ENCODE measurements around the gene GPRIN1.

Gene GPRIN1

DNA sequence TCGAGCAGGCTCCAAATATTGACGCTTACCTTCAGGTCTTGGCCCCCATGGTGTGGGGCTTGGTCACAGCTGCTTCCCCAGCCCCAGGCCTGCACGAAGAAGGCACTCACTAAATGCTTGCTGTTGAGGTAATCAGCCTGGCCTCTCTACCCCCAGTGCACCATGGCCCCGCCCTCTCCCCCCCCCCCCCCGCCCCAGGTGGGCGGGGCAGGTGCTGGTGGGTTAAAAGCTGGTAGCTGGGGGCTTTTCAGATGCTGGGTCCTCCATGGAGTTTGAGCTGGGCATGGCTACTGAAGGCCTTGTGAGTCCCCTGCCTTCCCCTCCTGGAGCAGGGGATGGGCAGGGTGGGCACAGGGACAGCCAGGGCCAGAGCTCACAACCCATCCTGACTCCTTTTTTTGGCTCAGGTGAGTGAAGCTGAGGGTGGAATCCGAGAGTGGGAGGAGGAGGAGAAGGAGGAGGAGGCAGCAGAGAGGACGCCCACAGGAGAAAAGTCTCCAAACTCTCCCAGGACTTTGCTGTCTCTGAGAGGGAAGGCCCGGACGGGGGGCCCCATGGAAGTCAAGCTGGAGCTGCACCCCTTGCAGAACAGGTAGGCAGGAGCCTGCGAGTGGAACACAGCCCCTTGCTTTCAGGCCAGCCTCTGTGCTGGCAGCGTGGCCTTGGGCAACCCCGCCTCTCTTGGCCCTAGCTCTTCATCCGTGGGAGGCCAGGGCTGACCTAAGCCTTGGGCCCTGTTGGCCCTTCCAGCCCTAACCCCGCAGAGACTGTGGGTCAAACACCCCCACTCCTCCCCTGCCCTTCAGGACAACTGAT lies 32.9 kb upstream of the GPRIN1 start:
- DNase-seq: no peak

DNA sequence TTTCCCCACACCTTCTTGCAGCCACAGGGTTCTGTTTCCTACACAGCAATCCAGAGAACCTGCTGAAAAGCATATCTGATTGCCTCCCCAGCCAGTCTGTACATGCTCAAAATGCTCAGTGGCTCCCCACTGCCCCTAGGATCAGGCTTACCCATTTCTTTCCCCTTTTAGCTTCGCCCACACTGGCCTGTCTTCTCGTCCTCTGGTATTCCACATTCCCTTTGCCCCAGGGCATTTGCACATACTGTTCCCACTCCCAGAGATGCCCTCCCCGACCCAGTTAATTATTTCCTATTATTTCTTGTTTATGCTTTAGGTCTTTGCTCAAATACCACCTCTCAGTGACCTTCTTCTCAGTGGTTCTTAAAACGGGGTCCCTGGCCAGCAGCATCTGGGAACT lies 30.7 kb upstream of the GPRIN1 start:
- DNase-seq: peak; percentile 50

DNA sequence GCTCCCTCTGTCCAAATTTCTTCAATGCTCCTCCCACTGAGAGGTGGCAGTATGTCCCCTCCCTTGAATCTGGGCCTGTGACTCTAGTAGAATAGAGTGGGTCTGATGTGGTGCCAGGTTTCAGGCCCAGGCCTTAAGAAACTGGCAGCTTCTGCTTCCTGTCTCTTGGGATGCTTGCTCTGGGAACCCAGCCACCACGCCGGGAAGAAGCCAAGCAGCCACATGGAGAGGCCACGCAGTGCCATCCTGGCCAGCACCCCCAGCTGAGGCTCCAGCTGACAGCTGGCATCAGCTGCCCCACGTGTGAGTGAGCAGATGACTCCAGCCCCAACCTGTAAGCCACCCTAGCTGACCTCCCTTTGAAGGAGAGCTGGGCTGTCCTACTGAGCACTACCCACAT lies 30.0 kb upstream of the GPRIN1 start:
- peak; percentile 86 for DNase-seq

DNA sequence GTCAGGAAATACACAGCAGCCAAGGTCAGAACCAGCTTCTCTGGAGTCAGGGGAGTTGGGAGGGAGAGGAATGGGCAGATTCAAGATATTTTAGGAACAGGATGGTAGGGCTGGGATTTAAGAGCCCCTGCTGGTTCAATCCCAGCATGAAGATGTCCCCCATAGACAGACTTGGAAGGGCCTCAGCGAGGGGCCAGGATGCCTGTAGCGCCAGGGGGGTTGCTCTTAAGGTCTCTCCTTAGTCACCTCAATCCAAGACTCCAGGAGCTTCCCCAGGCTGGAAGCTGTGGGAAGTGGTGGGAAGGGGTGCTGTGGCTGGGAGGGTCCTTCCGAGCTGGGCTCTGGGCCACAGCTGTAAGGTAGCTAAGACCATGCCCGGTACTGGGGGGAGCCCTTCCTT lies 29.3 kb upstream of the GPRIN1 start:
- DNase-seq: no peak

DNA sequence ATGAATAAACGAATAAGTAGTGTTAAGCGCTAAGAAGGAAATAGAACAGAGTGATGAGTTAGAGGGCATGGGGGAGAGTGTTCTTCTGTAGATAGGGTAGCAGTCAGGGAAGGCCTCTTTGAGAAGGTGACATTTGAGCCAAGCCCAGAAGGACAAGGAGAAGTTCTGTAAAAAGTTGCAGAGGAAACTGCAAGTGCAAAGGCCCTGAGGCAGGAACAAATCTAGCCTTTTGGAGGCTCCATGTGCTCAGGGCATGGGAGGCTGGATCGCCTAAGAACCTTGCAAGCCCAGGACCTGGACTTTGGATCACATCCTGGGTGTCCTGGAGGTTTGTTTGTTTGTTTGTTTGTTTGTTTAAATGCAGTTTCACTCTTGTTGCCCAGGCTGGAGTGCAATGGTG lies 28.5 kb upstream of the GPRIN1 start:
- DNase-seq: no peak

GRCh38 chr5:176637556-176637955 lies 27.6 kb upstream of the GPRIN1 start:
- DNase-seq: no peak

DNA sequence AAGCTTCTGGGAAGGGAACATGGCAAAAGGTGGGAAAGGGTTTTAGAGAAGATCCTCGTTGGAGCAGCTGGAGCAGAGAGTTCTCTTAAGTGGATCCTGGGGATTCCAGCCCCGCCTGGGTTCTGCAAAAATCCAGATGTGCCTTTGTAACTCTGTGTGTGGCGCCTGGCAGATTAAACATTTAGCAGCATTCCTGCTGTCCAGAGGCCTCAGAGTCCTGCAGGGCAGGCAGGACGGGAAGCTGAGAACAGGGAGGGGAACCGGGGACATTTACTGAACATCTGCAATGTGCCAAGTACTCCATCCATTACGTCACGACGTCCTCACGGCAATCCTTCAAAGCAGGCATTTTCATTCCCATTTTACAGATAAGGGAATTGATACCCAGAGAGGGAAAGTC lies 26.5 kb upstream of the GPRIN1 start:
- peak; percentile 32 for DNase-seq

GRCh38 chr5:176633598-176633997 lies 23.6 kb upstream of the GPRIN1 start:
- DNase-seq: no peak

- peak; percentile 49 for DNase-seq
Measured at GRCh38 chr5:176632745-176633144, 22.8 kb upstream of the GPRIN1 start.

DNA sequence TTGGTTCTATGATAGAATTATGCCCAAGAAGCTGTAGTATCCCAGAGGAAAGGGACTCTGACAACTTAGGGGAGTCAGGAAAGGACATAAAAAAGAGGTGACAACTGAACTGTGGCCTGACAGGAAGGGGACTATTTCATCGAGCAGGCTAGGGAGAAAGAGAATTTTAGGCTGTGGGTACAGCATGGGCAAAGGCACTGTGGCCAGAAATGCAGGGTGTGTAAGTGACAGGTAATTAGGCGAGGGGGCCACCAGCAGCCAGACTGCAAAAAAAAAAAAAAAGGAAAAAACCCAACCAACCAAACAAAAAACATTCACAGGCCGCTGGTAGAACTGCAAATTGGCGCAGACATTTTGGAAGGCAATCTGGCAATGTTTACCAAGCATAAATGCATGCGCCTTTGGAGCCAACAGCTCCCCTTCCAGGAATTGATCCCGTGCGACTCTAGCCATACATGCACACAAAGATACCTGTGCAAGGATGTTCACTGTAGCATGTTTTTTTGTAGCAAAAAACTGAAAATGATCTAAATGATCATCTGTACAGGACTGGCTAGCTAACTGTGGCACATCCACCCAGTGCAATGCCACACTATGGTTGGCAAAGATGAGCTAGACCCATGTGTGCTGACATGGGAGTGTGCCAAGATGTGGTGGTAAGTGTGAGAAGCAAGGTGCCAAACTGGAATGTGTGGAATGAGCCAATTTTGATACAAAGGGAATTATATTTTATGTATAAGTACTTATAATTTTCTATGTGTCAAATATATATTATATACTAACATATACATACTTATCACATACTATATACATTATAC lies 21.6 kb upstream of the GPRIN1 start:
- DNase-seq: peak; percentile 78

DNA sequence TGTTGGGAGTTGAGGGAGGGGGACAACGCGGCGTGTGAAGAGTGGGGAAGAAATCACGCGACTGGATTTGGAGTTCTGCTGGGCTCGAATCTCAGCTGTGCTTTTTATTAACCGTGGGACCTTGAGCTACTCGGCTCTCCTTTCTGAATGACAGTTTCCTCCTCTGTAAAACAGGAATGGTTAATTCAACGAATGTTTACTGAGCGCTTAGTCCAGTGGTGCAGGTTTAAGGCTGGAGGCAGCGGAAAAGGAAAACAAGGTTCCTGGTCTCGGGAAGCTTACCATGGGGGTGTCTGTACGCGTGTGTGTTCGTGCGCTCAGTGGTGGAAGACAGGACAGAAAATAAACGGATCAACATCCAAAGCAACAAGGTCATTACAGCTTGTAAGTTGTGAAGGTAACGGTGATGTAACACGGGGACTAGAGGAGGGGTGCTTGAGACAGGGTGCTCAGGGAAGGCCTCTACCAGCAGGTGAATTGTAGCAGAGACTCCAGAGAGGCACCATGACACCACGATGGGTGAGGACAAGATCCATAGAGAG lies 20.8 kb upstream of the GPRIN1 start:
- peak; percentile 64 for DNase-seq

GRCh38 chr5:176629853-176630680 lies 20.1 kb upstream of the GPRIN1 start, which contains the start of the genes EIF4E1B and SNCB:
EIF4E1B (plus strand) TSS chr5:176630675; CDS start chr5:176642788, 12,113 bp downstream.
SNCB (minus strand) TSS chr5:176630534; CDS start chr5:176629654, 880 bp downstream.
- DNase-seq: peak; percentile 90

- no peak for DNase-seq
Measured at GRCh38 chr5:176629317-176629852, 19.4 kb upstream of the GPRIN1 start.

GRCh38 chr5:176628406-176629228 lies 18.7 kb upstream of the GPRIN1 start:
- DNase-seq: no peak

- no peak for DNase-seq
Measured at GRCh38 chr5:176627582-176627981, 17.6 kb upstream of the GPRIN1 start.

- DNase-seq: no peak
Measured at GRCh38 chr5:176626876-176627236, 16.9 kb upstream of the GPRIN1 start.

GRCh38 chr5:176625966-176626875 lies 16.3 kb upstream of the GPRIN1 start:
- no peak for DNase-seq

- no peak for DNase-seq
Measured at GRCh38 chr5:176625512-176625911, 15.6 kb upstream of the GPRIN1 start.

GRCh38 chr5:176624938-176625337 lies 15.0 kb upstream of the GPRIN1 start:
- no peak for DNase-seq

- no peak for DNase-seq
Measured at GRCh38 chr5:176624142-176624541, 14.2 kb upstream of the GPRIN1 start.
